Globus pallidus (tissue), 1 donor: ENCODE results near the gene GID4.

Source experiments
- DNase-seq: peaks from one replicate; pipeline ENCODE4 v3.0.0-alpha.2; 2015; ENCODE audit warnings: low spot score

GID4 gene

GRCh38 chr17:18101828-18102227, 62.6 kb downstream of the GID4 start:
- DNase-seq, result no peak

DNA sequence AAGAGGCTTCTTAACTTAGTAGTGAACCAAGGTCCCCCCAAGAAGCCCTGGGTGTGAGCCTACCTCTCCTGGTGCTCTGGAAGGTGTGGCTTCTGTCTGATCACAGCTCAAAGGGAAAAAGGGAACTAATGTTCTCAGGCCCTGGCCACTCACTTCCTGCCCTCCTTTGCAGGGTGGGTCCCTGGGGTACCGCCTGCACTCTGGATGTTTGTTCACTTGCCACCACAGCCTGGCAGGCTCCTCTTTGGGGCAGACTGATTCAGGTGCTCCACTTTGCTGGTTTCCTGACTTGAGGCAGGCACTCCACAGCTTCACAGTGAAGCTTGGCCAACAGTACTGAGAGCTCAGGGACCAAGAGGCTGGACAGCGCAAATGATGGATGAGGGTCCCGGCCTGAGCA, 63.4 kb downstream of the GID4 start:
- no peak for DNase-seq

GRCh38 chr17:18105027-18105426, 65.8 kb downstream of the GID4 start:
- no peak for DNase-seq

DNA sequence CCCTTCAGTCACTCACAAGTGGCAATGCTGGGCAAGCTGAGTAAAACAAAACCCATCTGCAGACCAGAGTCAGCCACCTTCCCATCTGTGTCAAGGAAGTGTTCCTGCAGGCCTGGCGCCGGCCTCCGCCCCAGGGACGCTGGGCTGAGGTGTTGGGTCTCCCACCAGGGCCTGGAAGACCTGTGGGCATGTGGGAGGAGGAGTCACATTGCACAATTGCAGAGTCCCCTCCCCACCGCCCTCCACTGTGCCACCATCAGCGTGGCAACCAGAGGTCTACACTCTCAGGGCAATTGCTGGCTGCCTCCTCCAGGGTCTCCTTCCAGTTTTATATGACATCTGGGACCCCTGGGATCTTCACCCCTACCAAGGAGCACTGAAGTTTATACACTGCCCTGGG, 66.4 kb downstream of the GID4 start:
- DNase-seq, result no peak

DNA sequence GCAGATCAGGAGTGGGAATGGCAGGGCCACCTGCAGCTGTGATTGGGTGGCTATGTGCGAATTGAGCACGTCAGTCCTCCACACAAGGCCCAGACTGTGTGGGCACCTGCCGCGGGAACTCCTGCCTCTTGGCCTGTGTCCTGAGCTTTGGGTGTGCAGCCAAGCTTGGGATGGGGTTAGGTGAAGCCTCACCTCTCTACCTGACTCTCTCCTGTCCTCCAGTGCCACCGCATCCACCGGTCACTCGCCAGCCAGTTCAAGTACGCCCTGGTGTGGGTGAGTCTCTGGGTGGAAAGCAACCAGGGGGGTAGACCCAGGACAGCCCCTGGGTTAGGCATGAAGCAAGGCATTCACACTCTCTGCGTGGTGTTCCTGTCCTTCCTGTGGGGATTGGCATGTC, 67.0 kb downstream of the GID4 start:
- no peak for DNase-seq

DNA sequence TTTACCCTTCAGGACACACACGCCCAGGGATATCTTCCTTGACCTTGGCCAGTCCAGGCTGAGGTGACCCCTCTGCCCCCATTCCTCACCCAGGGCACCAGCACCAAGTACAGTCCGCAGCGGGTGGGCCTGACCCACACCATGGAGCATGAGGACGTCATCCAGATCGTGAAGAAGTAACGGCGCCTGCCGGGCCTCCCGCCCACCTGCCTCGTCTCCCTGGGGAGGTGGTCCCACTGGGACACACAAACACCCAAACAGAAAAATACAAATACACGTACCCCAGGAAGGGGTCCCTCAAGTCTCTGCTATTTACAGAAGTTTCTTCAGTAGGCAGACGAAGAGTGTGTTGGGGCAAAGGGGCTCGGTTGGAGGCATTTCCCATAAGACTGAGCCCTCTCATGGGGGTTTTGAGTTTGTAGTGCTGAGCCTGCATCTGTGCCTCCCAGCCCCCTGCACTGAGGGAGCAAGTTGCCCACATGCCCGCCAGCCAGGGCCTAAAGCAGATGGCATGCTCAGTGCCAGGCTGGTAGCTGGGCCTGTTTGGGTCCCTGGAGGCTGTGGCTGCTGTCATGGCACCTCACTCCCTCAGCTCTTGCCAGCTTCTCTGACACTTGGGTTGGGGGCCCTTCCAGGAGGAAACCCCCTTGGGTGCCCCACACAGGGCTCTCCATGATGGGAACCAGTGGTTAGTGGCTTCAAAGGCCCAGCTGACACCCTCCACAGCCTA, 68.0 kb downstream of the GID4 start:
- no peak for DNase-seq

DNA sequence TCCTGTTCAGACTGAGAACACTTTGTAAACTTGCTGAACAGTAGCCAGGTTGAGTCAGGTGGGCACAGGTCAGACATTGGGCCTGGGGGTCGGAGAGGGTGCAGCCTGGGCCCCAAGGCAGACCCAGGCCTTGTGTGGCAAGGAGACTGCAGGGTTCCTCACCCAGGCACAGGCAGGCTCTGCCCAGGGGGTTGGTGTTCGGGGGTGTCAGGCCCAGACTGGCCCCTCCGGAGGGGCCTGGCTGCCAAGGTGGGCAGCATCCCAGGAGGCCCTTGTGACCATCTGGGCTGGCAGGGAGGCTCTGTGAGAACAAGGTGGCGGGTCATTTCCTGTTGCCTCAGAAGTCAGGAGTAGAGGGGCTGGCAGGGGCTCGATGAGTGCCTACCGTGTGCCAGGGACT, 68.8 kb downstream of the GID4 start:
- peak; percentile 29 for DNase-seq

DNA sequence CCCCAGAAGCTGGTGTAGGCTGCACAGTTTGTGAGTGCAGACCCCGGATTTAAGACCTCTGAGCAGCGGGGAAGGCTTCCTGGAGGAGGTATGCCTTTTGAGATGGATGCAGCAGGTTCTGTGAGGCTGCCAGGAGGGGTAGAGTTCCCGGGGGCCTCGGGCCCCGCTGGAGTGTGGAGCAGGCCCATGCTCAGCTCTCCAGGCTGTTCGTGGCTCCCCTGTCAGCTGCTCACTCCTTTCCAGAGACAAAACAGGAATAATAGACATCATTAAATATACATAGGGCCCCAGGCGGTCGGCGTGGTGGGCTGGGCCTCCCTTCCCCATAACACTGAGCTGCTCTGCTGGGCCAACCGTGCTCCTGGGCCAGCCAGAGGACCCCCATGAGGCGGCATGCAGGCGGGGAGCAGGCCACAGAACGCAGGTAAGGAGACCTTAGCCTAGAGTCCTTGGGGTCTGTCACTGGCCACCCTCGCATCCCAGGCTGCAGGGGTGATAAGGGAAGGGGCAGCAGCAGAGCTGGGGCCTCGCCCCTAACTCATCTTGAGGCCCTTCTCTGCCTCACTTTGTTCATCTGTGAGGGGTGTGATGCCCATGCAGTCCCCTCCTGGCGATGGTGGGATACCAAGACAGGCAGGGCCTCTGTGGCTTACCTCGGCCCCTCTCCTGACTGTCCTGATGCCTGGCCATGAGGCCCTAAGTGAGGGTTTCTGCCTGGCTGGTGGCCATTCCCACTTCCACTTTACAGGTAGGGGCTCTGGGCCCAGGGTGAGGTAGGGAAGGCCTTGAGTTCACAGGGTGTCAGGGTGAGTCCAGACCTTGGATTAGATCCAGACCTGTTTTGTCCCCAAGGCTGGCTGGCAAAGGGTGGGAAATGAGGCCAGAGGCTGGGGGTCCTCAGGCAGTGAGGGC, 69.4 kb downstream of the GID4 start, which contains the start of gene MYO15A:
Gene MYO15A (plus strand): TSS at position 356 of the 912 bp plus-strand sequence. CDS start 10,045 bp downstream, outside the sequence.
- DNase-seq, result no peak

DNA sequence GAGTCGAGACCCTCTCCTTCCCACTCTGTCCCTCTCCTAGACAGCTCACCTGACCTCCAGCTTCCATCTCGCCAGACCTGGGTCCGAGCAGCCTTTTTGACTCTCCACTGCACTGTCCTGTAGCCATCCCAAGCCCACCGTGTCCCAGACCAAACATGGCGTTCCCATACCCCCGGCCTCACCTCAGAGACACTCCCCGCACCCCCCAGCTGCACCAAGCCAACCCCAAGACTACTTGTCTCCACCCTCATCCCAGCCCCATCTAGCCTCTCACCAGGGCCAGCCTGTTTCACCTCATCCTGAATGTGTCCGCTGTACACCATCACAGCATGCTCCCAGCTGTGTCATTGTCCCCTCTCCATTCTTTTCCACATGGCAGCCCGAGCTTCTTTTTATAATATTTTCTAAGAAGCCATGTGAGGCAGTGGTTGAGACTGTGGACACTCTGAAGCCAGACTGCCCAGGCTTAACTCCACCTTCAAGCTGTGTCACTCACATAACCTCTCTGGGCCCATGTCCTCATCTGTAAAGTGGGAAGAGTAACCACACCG, 70.8 kb downstream of the GID4 start:
- DNase-seq, result no peak

GRCh38 chr17:18110636-18111145, 71.5 kb downstream of the GID4 start:
- DNase-seq, result no peak

DNA sequence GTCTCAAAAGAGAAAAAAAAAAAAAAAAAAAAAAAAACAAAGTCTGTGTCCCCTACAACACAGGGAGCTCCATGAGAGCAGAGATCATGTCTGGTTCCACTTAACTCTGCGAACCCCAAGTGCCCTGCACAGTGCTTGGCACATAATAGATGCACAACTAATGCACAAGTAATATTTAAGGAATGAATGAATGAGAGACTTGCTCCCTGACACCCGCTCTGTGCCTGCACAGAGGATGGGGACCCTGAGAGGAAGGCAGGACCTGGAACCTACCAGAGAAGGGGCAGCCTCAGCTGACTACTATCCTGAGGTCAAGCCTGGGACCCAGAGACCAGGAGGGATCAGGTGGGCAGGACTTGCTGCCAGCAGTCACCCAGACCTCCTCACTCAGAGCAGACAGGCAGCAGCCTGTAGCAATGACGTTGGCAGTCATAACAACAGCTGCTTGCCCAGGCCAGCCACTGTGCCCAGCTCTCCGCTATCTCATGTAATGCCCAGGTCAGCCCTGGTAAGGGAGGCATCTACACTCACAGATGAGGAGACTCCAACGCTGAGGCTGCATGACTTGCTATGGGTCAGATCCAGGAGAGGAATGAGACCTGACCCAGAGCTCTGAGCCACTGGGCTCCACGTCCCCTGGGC, 72.2 kb downstream of the GID4 start:
- no peak for DNase-seq

GRCh38 chr17:18115517-18115916, 76.3 kb downstream of the GID4 start:
- DNase-seq, result no peak

GRCh38 chr17:18116078-18116477, 76.9 kb downstream of the GID4 start:
- no peak for DNase-seq

DNA sequence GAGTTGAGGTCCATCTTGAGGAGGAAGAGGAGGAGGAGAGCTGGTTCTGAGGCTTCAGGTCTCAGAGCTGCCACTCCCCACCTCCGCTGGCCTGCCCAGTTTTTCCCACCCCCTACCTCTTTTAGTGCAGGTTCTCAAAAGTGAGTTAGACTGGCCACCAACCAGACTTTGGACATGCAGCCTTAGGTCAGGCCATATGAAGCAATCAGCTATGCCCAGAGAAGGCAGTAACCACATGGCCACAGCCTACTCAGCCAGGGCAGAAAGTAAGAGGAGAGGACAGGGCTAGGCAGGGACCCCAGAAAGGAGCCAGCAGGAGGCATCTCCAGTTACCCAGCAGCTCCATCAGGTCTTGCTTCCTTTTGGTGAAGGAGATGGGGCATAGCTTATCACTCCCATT, 78.3 kb downstream of the GID4 start:
- no peak for DNase-seq
